Mucosa of rectum (tissue), 2 donors: ENCODE measurements around the gene PBX1.

Source experiments
- H3K27ac ChIP-seq, 2 donors: one replicate each; pipeline ENCODE4 v1.7.0; 2013; ENCODE audit warnings: inconsistent platforms in 2 of 2, low read depth in 2 of 2, low read length in 2 of 2
- H3K27me3 ChIP-seq, 2 donors: one replicate each; pipeline ENCODE4 v1.7.0; 2013; ENCODE audit warnings: low read length in 2 of 2; ENCODE audit not compliant: control insufficient read depth in 2 of 2, insufficient read depth in 2 of 2
- H3K36me3 ChIP-seq, 2 donors: one replicate each; pipeline ENCODE4 v1.7.0; 2013; ENCODE audit warnings: low read length in 2 of 2; ENCODE audit not compliant: control insufficient read depth in 2 of 2, insufficient read depth in 2 of 2
- H3K4me1 ChIP-seq, 2 donors: one replicate each; pipeline ENCODE4 v1.7.0; 2013; ENCODE audit warnings: low read length in 2 of 2, mild to moderate bottlenecking in 1 of 2; ENCODE audit not compliant: control insufficient read depth in 2 of 2, insufficient read depth in 2 of 2
- H3K4me3 ChIP-seq, 2 donors: one replicate each; pipeline ENCODE4 v1.7.0; 2013; ENCODE audit warnings: low read length in 2 of 2
- H3K9ac ChIP-seq, 2 donors: one replicate each; pipeline ENCODE4 v1.7.0; 2013; ENCODE audit warnings: low read length in 2 of 2, low read depth in 1 of 2, mild to moderate bottlenecking in 1 of 2
- H3K9me3 ChIP-seq, 2 donors: one replicate each; pipeline ENCODE4 v1.7.0; 2013; ENCODE audit warnings: low read length in 2 of 2; ENCODE audit not compliant: control insufficient read depth in 2 of 2
- donor health status: healthy.
- donor health status: Normal muscosa, but diverticular disease.

PBX1 gene

GRCh38 chr1:164562947-164563520 is 4.0 kb downstream of the PBX1 start:
- no peaks in the 10 kb centered on the region for H3K36me3 ChIP-seq
- H3K4me1 ChIP-seq, result peaks cover 4 to 6% of the 10 kb centered on the region in 2 donors
- H3K4me3 ChIP-seq, result peak overlapping the region; percentile 47 to 88
- no peaks in the 10 kb centered on the region for H3K9me3 ChIP-seq
- no peak overlapping the region for H3K9ac ChIP-seq
- H3K27ac ChIP-seq, result peak overlapping the region in 1 of 2 donors; percentile 42
- no peaks in the 10 kb centered on the region for H3K27me3 ChIP-seq

GRCh38 chr1:164563721-164564360 is 4.9 kb downstream of the PBX1 start:
- Histone ChIP-seq H3K9me3 (no peaks in the 10 kb centered on the region), H3K4me1 (peaks cover 0 to 4% of the 10 kb centered on the region in 2 donors), H3K9ac (no peak overlapping the region), H3K27ac (peak overlapping the region in 1 of 2 donors; percentile 3), H3K36me3 (no peaks in the 10 kb centered on the region), H3K27me3 (no peaks in the 10 kb centered on the region), H3K4me3 (peak overlapping the region; percentile 30 to 88)

GRCh38 chr1:164564378-164564777 is 5.4 kb downstream of the PBX1 start:
- H3K9me3 ChIP-seq, result no peaks in the 10 kb centered on the region
- no peaks in the 10 kb centered on the region for H3K36me3 ChIP-seq
- no peak overlapping the region for H3K9ac ChIP-seq
- H3K27ac ChIP-seq, result no peak overlapping the region
- peaks cover 0 to 4% of the 10 kb centered on the region in 2 donors for H3K4me1 ChIP-seq
- peak overlapping the region; percentile 30 to 88 for H3K4me3 ChIP-seq
- no peaks in the 10 kb centered on the region for H3K27me3 ChIP-seq

- H3K4me1 ChIP-seq, result peaks cover 0 to 4% of the 10 kb centered on the region in 2 donors
- no peaks in the 10 kb centered on the region for H3K9me3 ChIP-seq
- no peaks in the 10 kb centered on the region for H3K27me3 ChIP-seq
- peak overlapping the region in 1 of 2 donors; percentile 23 for H3K4me3 ChIP-seq
- no peaks in the 10 kb centered on the region for H3K36me3 ChIP-seq
- H3K27ac ChIP-seq, result no peak overlapping the region
- H3K9ac ChIP-seq, result no peak overlapping the region
These were observed 6.4 kb downstream of the PBX1 start for GRCh38 chr1:164565357-164565756.

GRCh38 chr1:164567774-164568173 is 8.8 kb downstream of the PBX1 start:
- no peaks in the 10 kb centered on the region for H3K4me1 ChIP-seq
- no peaks in the 10 kb centered on the region for H3K36me3 ChIP-seq
- no peak overlapping the region for H3K9ac ChIP-seq
- no peaks in the 10 kb centered on the region for H3K9me3 ChIP-seq
- H3K27me3 ChIP-seq, result no peaks in the 10 kb centered on the region
- no peak overlapping the region for H3K4me3 ChIP-seq
- H3K27ac ChIP-seq, result no peak overlapping the region

- no peaks in the 10 kb centered on the region for H3K36me3 ChIP-seq
- H3K4me1 ChIP-seq, result no peaks in the 10 kb centered on the region
- H3K9ac ChIP-seq, result no peak overlapping the region
- no peaks in the 10 kb centered on the region for H3K27me3 ChIP-seq
- H3K9me3 ChIP-seq, result no peaks in the 10 kb centered on the region
- no peak overlapping the region for H3K27ac ChIP-seq
- no peak overlapping the region for H3K4me3 ChIP-seq
These were observed 10.3 kb downstream of the PBX1 start for GRCh38 chr1:164569241-164569640.

- H3K27me3 ChIP-seq, result no peaks in the 10 kb centered on the region
- H3K4me1 ChIP-seq, result no peaks in the 10 kb centered on the region
- H3K9ac ChIP-seq, result no peak overlapping the region
- H3K36me3 ChIP-seq, result no peaks in the 10 kb centered on the region
- H3K9me3 ChIP-seq, result no peaks in the 10 kb centered on the region
- no peak overlapping the region for H3K27ac ChIP-seq
- no peak overlapping the region for H3K4me3 ChIP-seq
These were observed 10.9 kb downstream of the PBX1 start for GRCh38 chr1:164569866-164570265.

- Histone ChIP-seq H3K27ac (no peak overlapping the region), H3K9ac (no peak overlapping the region), H3K9me3 (no peaks in the 10 kb centered on the region), H3K27me3 (no peaks in the 10 kb centered on the region), H3K36me3 (peaks cover 0 to 3% of the 10 kb centered on the region in 2 donors), H3K4me3 (no peak overlapping the region), H3K4me1 (no peaks in the 10 kb centered on the region)
These were observed 12.3 kb downstream of the PBX1 start for GRCh38 chr1:164571333-164571732.

- H3K27me3 ChIP-seq, result no peaks in the 10 kb centered on the region
- H3K4me1 ChIP-seq, result peaks cover 3 to 4% of the 10 kb centered on the region in 2 donors
- H3K27ac ChIP-seq, result no peak overlapping the region
- H3K9me3 ChIP-seq, result no peaks in the 10 kb centered on the region
- no peak overlapping the region for H3K9ac ChIP-seq
- no peak overlapping the region for H3K4me3 ChIP-seq
- H3K36me3 ChIP-seq, result peaks cover 0 to 3% of the 10 kb centered on the region in 2 donors
These were observed 16.4 kb downstream of the PBX1 start for GRCh38 chr1:164575356-164575886.
